Rectal smooth muscle tissue (tissue), 1 donor: ENCODE results near the gene EPHA6.
A peak's percentile ranks its signal among the peaks of the same experiment; 100 is the strongest.

Experiments
- H3K27ac ChIP-seq: one replicate; pipeline ENCODE4 v1.7.0; 2013; ENCODE audit warnings: low read depth, low read length, inconsistent platforms
- H3K27me3 ChIP-seq: one replicate; pipeline ENCODE4 v1.7.0; 2013; ENCODE audit warnings: low read length; ENCODE audit not compliant: control insufficient read depth, insufficient read depth
- H3K36me3 ChIP-seq: one replicate; pipeline ENCODE4 v1.7.0; 2013; ENCODE audit warnings: low read length; ENCODE audit not compliant: control insufficient read depth, insufficient read depth
- H3K4me1 ChIP-seq: one replicate; pipeline ENCODE4 v1.7.0; 2013; ENCODE audit warnings: low read length; ENCODE audit not compliant: control insufficient read depth, insufficient read depth
- H3K4me3 ChIP-seq: one replicate; pipeline ENCODE4 v1.7.0; 2013; ENCODE audit warnings: low read length
- H3K9ac ChIP-seq: one replicate; pipeline ENCODE4 v1.7.0; 2013; ENCODE audit warnings: low read length

The EPHA6 gene

DNA sequence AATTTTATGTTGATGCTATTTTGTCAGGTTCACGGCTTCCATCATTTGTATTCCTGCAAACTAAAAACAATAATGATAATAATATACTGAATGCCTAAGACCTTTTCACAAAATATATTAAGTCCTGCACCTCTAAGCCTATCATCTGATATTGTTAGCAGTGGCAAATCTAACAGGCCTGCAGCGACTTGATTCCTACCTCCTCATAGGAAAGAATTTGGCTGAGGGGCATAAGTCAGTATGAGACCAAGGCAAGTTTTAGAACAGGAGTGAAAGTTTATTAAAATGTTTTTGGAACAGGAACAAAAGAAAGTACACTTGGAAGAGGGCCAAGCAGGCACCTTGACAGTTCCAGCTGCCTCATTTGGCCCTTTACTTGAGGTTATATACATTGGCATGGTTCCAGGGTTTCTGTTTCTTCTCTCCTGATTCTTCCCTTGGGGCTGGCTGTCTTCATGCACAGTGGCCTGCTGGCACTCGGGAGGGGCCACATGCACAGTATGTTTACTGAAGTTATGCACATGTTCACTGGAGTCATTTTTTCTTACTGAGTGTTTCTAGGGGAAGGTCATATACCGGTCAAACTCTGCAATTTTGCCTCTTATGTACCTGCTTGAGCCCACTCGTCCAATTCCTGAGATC, 418.1 kb downstream of the EPHA6 start:
- no peaks in the 10 kb centered on the region for H3K36me3 ChIP-seq
- H3K9ac ChIP-seq, result no peak overlapping the region
- H3K4me1 ChIP-seq, result peaks cover 14% of the 10 kb centered on the region
- H3K4me3 ChIP-seq, result no peak overlapping the region
- peak overlapping the region; percentile 86 for H3K27ac ChIP-seq
- no peaks in the 10 kb centered on the region for H3K27me3 ChIP-seq

DNA sequence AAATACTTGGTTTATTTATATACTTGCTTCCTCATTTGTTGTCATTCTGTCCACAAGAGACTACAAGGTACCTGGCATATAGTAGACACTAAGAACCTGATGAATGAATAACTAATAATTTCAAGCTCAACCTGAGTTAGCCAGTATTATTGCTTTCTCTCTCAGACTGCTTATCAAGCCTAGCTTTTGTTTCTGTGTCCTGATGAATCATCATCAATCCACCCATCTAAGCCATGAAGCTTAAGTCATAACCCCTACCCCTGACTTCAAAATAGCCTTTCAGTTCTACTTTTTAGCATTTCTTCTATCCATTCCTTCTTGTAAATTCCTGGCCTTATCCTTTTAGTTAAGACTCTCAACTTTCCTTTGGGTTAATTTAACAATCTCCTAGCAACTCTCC, 420.8 kb downstream of the EPHA6 start:
- H3K4me1 ChIP-seq, result peaks cover 14% of the 10 kb centered on the region
- no peak overlapping the region for H3K9ac ChIP-seq
- H3K27me3 ChIP-seq, result no peaks in the 10 kb centered on the region
- H3K4me3 ChIP-seq, result no peak overlapping the region
- H3K27ac ChIP-seq, result no peak overlapping the region
- H3K36me3 ChIP-seq, result no peaks in the 10 kb centered on the region

DNA sequence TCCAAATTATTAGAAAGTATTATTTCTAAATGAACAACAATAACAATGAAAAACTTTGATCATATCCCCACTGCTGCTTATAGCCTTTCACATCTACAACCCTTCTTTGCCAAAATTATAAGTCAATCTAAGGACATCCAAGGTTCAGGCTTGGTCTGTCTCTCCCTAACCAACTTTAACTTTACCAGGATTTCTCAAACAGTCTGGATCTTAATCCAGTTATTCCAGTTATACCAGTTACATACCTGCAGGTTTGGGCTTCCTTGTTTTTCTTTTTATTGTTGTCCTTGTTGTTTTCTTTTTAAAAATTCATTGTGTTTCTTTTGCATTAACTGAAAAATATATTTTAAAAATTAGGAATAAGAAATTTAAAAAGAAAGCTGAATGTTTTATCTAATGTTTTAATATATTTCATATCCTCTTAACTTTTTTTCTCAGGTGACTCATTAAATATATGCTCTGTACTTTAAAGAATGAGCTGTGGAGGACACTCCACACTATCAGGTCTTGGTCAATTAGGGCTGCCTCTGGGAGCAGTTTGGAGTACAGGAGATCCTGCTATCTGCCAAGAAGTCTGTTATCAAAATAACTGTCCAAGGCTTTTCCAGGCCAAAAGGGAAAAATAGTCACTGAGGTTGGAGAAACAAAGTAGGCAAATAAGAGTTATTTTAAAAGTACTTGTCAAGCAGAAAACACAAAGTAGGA, 421.4 kb downstream of the EPHA6 start:
- no peak overlapping the region for H3K9ac ChIP-seq
- no peaks in the 10 kb centered on the region for H3K36me3 ChIP-seq
- no peak overlapping the region for H3K27ac ChIP-seq
- H3K4me3 ChIP-seq, result no peak overlapping the region
- H3K4me1 ChIP-seq, result peaks cover 14% of the 10 kb centered on the region
- no peaks in the 10 kb centered on the region for H3K27me3 ChIP-seq

DNA sequence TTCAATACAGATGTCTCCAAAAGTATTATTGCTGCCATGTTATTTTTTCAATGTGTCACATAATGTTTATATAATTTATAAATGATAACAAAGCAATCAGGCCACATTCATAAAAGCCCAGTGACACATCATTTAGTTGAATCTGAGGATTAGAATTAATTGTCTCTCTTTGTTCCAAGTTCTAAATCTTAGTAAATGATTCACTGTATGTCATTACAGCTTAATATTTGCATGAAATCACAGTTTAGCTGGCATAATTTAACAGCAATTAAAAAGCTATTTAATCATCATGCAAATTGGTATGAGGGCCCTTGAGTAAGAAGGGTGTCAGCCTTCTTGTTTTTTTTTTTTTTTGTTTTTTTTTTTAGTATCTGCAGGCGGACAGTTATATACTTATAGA, 427.0 kb downstream of the EPHA6 start:
- Histone ChIP-seq H3K36me3 (no peaks in the 10 kb centered on the region), H3K4me3 (no peak overlapping the region), H3K27me3 (no peaks in the 10 kb centered on the region), H3K4me1 (no peaks in the 10 kb centered on the region), H3K9ac (no peak overlapping the region), H3K27ac (no peak overlapping the region)

DNA sequence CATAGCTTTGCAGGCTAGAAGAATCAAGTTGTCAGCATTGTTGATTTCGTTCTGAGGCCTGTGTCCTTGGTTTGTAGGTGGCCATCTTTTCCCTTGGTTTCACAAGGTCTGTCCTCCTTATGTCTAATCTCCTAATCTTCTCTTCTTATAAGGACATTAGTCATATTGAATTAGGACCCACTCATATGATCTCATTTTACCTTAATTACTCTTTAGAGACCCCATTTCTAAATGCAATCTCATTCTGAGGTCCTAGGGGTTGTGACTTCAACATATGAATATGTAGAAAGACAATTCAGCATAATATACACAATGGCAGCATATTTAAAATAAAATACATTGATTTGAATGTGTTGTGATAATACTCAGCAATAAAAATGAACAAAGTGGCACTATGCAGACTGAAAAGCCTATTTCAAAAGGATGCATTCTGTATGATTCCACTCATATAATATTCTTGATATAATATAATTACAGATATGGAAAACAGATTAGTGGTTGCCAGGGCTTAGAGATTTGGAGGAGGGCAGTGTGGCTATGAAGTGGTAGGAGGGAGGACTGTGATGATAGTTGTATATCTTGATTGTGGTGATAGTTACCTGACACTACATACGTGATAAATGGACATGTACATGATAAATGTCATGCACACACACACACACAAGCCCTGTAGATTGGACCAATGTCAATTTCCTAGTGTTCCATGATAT, 431.0 kb downstream of the EPHA6 start:
- Histone ChIP-seq H3K36me3 (no peaks in the 10 kb centered on the region), H3K27me3 (no peaks in the 10 kb centered on the region), H3K4me1 (no peaks in the 10 kb centered on the region), H3K9ac (no peak overlapping the region), H3K4me3 (no peak overlapping the region), H3K27ac (no peak overlapping the region)

DNA sequence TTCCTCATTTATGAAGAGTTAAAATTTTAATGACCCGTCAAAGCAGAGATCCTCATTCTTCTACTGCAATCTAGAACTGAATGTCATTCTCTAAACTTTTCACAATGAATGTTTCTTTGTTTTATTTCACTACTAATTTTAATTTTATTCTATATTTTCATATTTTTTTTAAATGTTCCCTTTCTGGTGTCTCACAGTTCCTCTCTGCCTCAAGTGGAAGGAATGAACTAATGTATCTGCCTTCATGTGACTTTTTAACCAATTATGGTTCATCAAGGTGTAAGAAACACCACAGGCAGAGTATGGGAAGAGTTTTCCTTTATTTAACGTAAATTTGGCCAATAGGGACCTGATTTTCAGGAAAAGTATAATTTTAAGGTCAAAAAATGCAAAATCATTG, 441.7 kb downstream of the EPHA6 start:
- Histone ChIP-seq H3K9ac (no peak overlapping the region), H3K27ac (no peak overlapping the region), H3K4me3 (no peak overlapping the region), H3K36me3 (no peaks in the 10 kb centered on the region), H3K4me1 (no peaks in the 10 kb centered on the region), H3K27me3 (no peaks in the 10 kb centered on the region)

DNA sequence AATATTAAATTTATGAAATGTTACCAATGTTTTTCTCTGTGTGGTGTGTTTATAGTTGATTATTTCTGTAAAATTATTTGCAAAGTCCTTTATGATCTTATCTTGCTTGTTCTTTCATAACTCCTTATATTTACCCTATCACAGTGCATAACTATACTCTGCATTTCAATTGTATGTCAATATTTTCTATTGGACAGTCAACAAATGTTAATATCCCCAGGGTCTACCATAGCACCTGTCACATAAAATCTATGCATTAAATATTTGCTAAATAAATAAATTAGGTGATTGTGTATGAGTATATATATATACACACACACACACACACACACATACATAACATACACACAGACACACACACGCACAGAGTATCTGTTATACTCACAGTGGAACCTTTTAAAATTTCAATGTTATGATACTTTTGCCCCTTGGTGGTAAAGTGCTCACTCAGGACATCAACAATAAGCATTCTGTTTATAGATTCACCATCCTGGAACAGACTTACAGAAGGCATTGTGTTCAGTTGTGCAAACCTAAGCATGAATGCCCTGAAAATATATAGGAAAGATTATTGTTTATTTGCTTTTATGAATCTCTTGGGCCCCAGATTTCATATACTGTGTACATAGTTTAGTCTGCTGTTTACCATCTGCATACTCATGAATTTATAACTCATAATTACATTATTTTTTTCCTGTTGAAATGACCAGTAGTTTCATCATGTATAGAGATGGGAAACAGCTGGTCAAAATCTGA, 443.7 kb downstream of the EPHA6 start:
- H3K36me3 ChIP-seq, result no peaks in the 10 kb centered on the region
- no peak overlapping the region for H3K27ac ChIP-seq
- no peak overlapping the region for H3K9ac ChIP-seq
- H3K4me1 ChIP-seq, result no peaks in the 10 kb centered on the region
- H3K4me3 ChIP-seq, result no peak overlapping the region
- no peaks in the 10 kb centered on the region for H3K27me3 ChIP-seq

DNA sequence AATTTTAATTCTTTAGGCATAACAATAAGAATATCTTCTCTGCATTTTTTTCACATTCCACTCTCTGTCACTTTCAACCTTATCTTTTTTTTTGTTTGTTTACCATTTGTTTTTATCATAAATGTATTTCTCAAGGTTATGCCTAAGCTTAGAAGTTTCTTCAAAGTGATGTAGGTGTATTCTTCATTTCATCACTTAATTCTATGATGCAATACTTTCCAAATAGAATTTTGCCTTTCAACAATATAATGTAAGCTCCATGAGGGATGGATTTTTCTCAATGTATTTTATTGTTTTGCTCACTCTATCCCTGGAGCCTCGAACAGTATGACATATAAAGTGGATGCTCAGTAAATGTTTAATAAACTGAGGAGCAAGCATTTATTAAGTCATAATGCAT, 444.9 kb downstream of the EPHA6 start:
- Histone ChIP-seq H3K4me3 (no peak overlapping the region), H3K27ac (no peak overlapping the region), H3K9ac (no peak overlapping the region), H3K4me1 (no peaks in the 10 kb centered on the region), H3K27me3 (no peaks in the 10 kb centered on the region), H3K36me3 (no peaks in the 10 kb centered on the region)

DNA sequence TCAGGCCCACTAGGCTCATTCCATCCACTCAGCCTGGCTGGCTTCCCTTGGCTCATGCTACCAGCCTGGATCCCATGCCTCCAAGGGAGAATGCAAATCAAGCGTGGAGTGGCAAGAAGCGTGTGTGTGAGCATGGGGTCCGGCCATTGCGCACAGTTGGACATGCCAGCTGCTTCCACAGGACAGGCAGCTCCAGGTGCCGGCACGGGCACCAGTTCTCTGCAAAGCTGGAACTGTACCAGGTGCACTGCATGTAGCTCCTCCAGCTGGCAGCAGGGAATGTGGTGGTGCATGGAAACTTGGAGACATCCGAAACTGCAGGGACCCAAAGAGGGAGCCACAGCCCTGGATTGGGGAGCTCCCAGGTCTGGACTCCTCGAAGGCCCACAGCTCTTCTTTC, 449.8 kb downstream of the EPHA6 start:
- H3K27me3 ChIP-seq, result no peaks in the 10 kb centered on the region
- no peak overlapping the region for H3K27ac ChIP-seq
- H3K9ac ChIP-seq, result no peak overlapping the region
- no peaks in the 10 kb centered on the region for H3K4me1 ChIP-seq
- H3K36me3 ChIP-seq, result no peaks in the 10 kb centered on the region
- H3K4me3 ChIP-seq, result no peak overlapping the region

DNA sequence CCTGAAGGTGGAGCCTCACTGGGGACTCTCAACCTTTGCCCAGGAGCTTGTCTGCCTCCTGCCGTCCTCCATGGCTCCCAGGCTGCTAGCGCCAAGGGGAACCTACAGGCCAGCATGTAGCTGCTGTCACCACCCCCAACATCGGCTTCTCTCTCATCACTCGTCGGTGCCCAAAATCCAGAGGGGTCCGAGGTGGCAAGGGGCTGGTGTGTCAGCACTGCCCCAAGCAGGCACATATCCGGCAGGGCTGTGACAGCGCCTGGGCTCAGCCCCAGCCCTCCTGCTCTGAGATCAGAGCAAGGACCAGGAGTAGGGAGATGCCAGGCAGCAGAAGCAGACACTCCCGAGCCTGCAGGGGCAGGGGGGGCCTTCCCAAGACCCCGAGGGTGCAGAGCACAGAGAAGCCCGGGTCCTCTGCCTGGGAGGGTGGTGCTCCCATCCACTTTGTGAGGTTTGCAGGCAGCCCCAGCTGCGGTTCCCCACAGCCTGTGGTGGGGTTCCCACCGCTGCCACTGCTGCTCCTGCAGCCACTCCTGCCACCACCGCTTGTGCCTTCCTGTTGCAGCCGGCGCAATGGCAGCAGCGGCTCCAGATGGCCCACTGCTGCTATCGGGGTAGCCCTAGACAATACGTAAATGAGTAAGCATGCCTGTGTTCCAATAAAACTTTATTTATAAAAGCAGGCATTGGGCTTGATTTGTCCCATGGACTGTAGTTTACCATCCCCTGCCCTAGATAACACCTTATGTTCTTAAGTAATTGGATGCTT, 451.0 kb downstream of the EPHA6 start:
- Histone ChIP-seq H3K27me3 (no peaks in the 10 kb centered on the region), H3K4me1 (no peaks in the 10 kb centered on the region), H3K27ac (no peak overlapping the region), H3K9ac (no peak overlapping the region), H3K36me3 (no peaks in the 10 kb centered on the region), H3K4me3 (no peak overlapping the region)

DNA sequence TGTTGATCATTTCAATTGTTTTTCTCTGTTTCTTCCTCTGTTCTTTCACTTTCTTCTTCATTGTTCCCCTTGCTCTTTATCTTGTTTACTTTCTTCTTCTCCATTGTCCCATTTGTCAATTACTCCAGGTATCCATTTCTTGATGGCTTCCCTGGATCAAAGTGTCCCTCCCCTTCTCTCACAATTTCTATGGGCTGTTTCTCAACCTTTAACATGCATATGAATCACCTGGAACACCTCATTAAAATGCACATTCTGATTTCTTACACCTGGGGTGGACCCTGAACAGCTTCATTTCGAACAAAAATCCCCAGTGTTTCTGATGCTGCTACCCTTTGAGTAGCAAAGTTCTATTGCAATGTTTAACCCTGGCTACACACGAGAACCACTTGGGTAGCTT, 454.8 kb downstream of the EPHA6 start:
- no peak overlapping the region for H3K27ac ChIP-seq
- H3K9ac ChIP-seq, result no peak overlapping the region
- H3K4me3 ChIP-seq, result no peak overlapping the region
- no peaks in the 10 kb centered on the region for H3K36me3 ChIP-seq
- no peaks in the 10 kb centered on the region for H3K4me1 ChIP-seq
- no peaks in the 10 kb centered on the region for H3K27me3 ChIP-seq
